ENCODE data around the gene TRPM3. TPM values are rescaled to one million over a fixed set of nuclear protein-coding genes. Genes with fewer than 3 reads are reported as not detected.

TRPM3 gene
- total RNA-seq, 4 donors from 2014 or later: 0.51 to 8.4 (median 3.3) TPM

- Histone ChIP-seq H3K36me3 (no peaks in the 10 kb centered on the region), H3K27me3 (no peaks in the 10 kb centered on the region), H3K4me1 (no peaks in the 10 kb centered on the region), H3K9me3 (no peaks in the 10 kb centered on the region), H3K4me3 (no peak overlapping the region), H3K27ac (no peak overlapping the region)
- intact Hi-C loops (cut with DNase I; ENCODE audit: low total_unique reads): no loop called here
- TF ChIP-seq, protein P1, sequence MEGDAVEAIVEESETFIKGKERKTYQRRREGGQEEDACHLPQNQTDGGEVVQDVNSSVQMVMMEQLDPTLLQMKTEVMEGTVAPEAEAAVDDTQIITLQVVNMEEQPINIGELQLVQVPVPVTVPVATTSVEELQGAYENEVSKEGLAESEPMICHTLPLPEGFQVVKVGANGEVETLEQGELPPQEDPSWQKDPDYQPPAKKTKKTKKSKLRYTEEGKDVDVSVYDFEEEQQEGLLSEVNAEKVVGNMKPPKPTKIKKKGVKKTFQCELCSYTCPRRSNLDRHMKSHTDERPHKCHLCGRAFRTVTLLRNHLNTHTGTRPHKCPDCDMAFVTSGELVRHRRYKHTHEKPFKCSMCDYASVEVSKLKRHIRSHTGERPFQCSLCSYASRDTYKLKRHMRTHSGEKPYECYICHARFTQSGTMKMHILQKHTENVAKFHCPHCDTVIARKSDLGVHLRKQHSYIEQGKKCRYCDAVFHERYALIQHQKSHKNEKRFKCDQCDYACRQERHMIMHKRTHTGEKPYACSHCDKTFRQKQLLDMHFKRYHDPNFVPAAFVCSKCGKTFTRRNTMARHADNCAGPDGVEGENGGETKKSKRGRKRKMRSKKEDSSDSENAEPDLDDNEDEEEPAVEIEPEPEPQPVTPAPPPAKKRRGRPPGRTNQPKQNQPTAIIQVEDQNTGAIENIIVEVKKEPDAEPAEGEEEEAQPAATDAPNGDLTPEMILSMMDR (IDR thresholded peaks at IDR 0.05): no peak
- TF ChIP-seq POLR2A (IDR thresholded peaks at IDR 0.05): no peak
- no peak for DNase-seq
Measured at GRCh38 chr9:71096421-71097108, 24.9 kb downstream of the TRPM3 start.

DNA sequence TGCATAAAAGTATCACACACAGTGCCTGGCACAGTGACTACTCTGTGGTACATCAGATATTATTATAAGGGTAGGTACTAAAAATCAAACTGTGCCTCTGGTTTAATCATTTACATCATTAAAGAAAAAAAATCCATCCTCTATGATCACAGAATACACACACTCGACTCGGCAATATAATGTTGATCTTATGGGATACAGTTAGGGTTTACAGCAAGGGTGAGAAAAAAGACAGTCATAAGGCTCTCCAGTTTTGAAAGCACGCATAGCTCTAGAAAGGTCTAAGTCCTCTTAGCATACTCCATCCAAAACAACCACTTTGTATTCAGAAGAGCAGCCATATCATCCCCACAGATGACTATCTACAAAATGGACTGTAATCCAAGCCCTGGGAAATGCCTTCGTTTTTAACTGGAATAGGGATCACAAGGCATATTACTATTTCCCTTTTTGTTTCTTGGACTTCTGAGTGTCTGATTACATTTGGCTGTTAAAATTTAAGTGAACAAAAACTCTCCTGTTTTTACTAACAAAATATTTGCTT, 26.6 kb downstream of the TRPM3 start:
- Histone ChIP-seq H3K27me3 (no peaks in the 10 kb centered on the region), H3K27ac (no peak overlapping the region), H3K4me1 (no peaks in the 10 kb centered on the region), H3K36me3 (no peaks in the 10 kb centered on the region), H3K9me3 (no peaks in the 10 kb centered on the region), H3K4me3 (no peak overlapping the region)
- TF ChIP-seq, protein P1 (IDR thresholded peaks at IDR 0.05): no peak
- TF ChIP-seq POLR2A (IDR thresholded peaks at IDR 0.05): no peak
- intact Hi-C loops (cut with DNase I; ENCODE audit: low total_unique reads): no loop called here
- DNase-seq: no peak

- intact Hi-C loops (cut with DNase I; ENCODE audit: low total_unique reads): no loop called here
- H3K27me3 ChIP-seq: no peaks in the 10 kb centered on the region
- no peaks in the 10 kb centered on the region for H3K4me1 ChIP-seq
- TF ChIP-seq, protein P1 (IDR thresholded peaks at IDR 0.05): no peak
- no peak for TF ChIP-seq POLR2A (IDR thresholded peaks at IDR 0.05)
- no peak for DNase-seq
- no peaks in the 10 kb centered on the region for H3K36me3 ChIP-seq
- no peak overlapping the region for H3K4me3 ChIP-seq
- no peak overlapping the region for H3K27ac ChIP-seq
- no peaks in the 10 kb centered on the region for H3K9me3 ChIP-seq
Measured at GRCh38 chr9:71090896-71091295, 30.5 kb downstream of the TRPM3 start.

GRCh38 chr9:71079451-71079850, 42.0 kb downstream of the TRPM3 start:
- DNase-seq: no peak
- no peaks in the 10 kb centered on the region for H3K36me3 ChIP-seq
- intact Hi-C loops (cut with DNase I; ENCODE audit: low total_unique reads): no loop called here
- H3K4me3 ChIP-seq: no peak overlapping the region
- H3K4me1 ChIP-seq: no peaks in the 10 kb centered on the region
- no peaks in the 10 kb centered on the region for H3K27me3 ChIP-seq
- TF ChIP-seq, protein P1 (IDR thresholded peaks at IDR 0.05): no peak
- TF ChIP-seq POLR2A (IDR thresholded peaks at IDR 0.05): no peak
- no peaks in the 10 kb centered on the region for H3K9me3 ChIP-seq
- H3K27ac ChIP-seq: no peak overlapping the region

DNA sequence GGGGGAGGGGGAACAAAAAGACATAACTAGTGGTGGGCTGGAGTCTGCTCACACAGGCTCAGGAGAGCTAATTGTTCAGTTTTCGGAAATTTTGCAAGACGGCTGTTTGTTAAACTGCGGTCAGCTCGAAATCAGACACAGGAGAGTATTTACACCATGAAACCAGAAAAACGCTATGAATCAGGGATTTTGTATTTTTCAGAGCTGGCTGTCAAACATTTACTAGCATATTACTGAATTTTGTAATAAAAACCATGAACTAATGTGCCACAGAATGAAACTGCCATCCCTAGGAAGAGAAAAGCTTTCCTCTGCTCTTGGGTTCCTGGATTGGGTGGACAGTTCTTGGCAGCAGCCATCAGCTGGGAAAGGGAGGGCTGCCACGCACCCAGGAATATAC, 45.3 kb downstream of the TRPM3 start:
- Histone ChIP-seq H3K27me3 (no peaks in the 10 kb centered on the region), H3K9me3 (no peaks in the 10 kb centered on the region), H3K4me1 (no peaks in the 10 kb centered on the region), H3K27ac (no peak overlapping the region), H3K36me3 (no peaks in the 10 kb centered on the region), H3K4me3 (no peak overlapping the region)
- TF ChIP-seq, protein P1 (IDR thresholded peaks at IDR 0.05): no peak
- TF ChIP-seq POLR2A (IDR thresholded peaks at IDR 0.05): no peak
- no peak for DNase-seq
- intact Hi-C loops (cut with DNase I; ENCODE audit: low total_unique reads): no loop called here
